Neuronal stem cell (in vitro differentiated cells): Measurements from ENCODE around the gene PPP1R8.

Source experiments
- DNase-seq: peaks from one replicate; pipeline ENCODE4 v3.0.0-alpha.2; 2013; ENCODE audit warnings: low spot score
- H2AFZ ChIP-seq: one replicate; pipeline ENCODE4 v1.6.1; 2013; ENCODE audit warnings: mild to moderate bottlenecking, low read length, inconsistent platforms
- H2AK5ac ChIP-seq: 2 replicates; pipeline ENCODE4 v1.6.1; 2013; ENCODE audit warnings: low read depth, mild to moderate bottlenecking, inconsistent platforms, low read length, moderate library complexity, mixed read lengths
- H2BK120ac ChIP-seq: 2 replicates; pipeline ENCODE4 v1.6.1; 2013; ENCODE audit warnings: low read depth, mild to moderate bottlenecking, inconsistent platforms, low read length, moderate library complexity, mixed read lengths
- H2BK12ac ChIP-seq: one replicate; pipeline ENCODE4 v1.6.1; 2013; ENCODE audit warnings: low read length, inconsistent platforms
- H2BK15ac ChIP-seq: 2 replicates; pipeline ENCODE4 v1.6.1; 2013; ENCODE audit warnings: mild to moderate bottlenecking, low read length, inconsistent platforms, mixed read lengths
- H2BK5ac ChIP-seq: one replicate; pipeline ENCODE4 v1.6.1; 2013; ENCODE audit warnings: inconsistent platforms, mild to moderate bottlenecking, low read length, moderate library complexity
- H3K14ac ChIP-seq: one replicate; pipeline ENCODE4 v1.6.1; 2013; ENCODE audit warnings: low read length, inconsistent platforms
- H3K18ac ChIP-seq: 2 replicates; pipeline ENCODE4 v1.6.1; 2013; ENCODE audit warnings: low read length, inconsistent platforms
- H3K23ac ChIP-seq: 2 replicates; pipeline ENCODE4 v1.6.1; 2013; ENCODE audit warnings: low read depth, mild to moderate bottlenecking, mixed read lengths, low read length, inconsistent platforms; ENCODE audit not compliant: poor library complexity
- H3K27ac ChIP-seq: replicated peaks from 3 replicates; pipeline ENCODE4 v1.5.1; 2013; ENCODE audit warnings: low read length, inconsistent platforms
- H3K27me3 ChIP-seq, 3 experiments: 2 replicates each; pipeline ENCODE4 v1.6.1; 2013; ENCODE audit warnings: low read length in 3 of 3, mild to moderate bottlenecking in 2 of 3, inconsistent platforms in 1 of 3, low read depth in 1 of 3, mixed read lengths in 1 of 3, moderate library complexity in 1 of 3; ENCODE audit not compliant: control insufficient read depth in 3 of 3, insufficient read depth in 3 of 3
- H3K36me3 ChIP-seq, 2 donors: replicated peaks in 1 of 2; 2 replicates each; pipeline ENCODE4 v1.6.1; 2013; ENCODE audit warnings: low read length in 2 of 2; ENCODE audit not compliant: control insufficient read depth in 2 of 2, insufficient read depth in 2 of 2
- H3K4ac ChIP-seq: 2 replicates; pipeline ENCODE4 v1.6.1; 2013; ENCODE audit warnings: inconsistent platforms, mild to moderate bottlenecking, low read length, moderate library complexity
- H3K4me1 ChIP-seq, 2 donors: 1 replicate in 1 of 2; 2 replicates in 1 of 2; pipeline ENCODE4 v1.6.1; 2013; ENCODE audit warnings: low read length in 2 of 2, low read depth in 1 of 2; ENCODE audit not compliant: control insufficient read depth in 2 of 2, insufficient read depth in 1 of 2
- H3K4me2 ChIP-seq: one replicate; pipeline ENCODE4 v1.6.1; 2013; ENCODE audit warnings: mild to moderate bottlenecking, low read length, inconsistent platforms; ENCODE audit not compliant: insufficient read depth, poor library complexity, severe bottlenecking
- H3K4me3 ChIP-seq, 2 donors: 2 replicates each; pipeline ENCODE4 v1.5.1; 2013; ENCODE audit warnings: low read length in 2 of 2, mild to moderate bottlenecking in 2 of 2, inconsistent platforms in 1 of 2, moderate library complexity in 1 of 2
- H3K79me1 ChIP-seq: one replicate; pipeline ENCODE4 v1.6.1; 2013; ENCODE audit warnings: low read depth, mild to moderate bottlenecking, inconsistent platforms, low read length, moderate library complexity
- H3K9ac ChIP-seq: one replicate; pipeline ENCODE4 v1.6.1; 2013; ENCODE audit warnings: mild to moderate bottlenecking, low read depth, low read length, inconsistent platforms; ENCODE audit not compliant: poor library complexity
- H3K9me3 ChIP-seq, 2 donors: replicated peaks in 1 of 2; 2 replicates each; pipeline versions ENCODE3 to v1.6.1; 2013; ENCODE audit warnings: low read length in 2 of 2, mild to moderate bottlenecking in 2 of 2, inconsistent platforms in 1 of 2, low read depth in 1 of 2, mixed read lengths in 1 of 2, moderate library complexity in 1 of 2; ENCODE audit not compliant: control insufficient read depth in 2 of 2, insufficient read depth in 1 of 2
- H4K8ac ChIP-seq: one replicate; pipeline ENCODE4 v1.6.1; 2013; ENCODE audit warnings: low read depth, mild to moderate bottlenecking, inconsistent platforms, low read length, moderate library complexity
- H4K91ac ChIP-seq: one replicate; pipeline ENCODE4 v1.6.1; 2013; ENCODE audit warnings: low read length, low read depth, mild to moderate bottlenecking, inconsistent platforms; ENCODE audit not compliant: poor library complexity
- WGBS, 2 donors: extraction: QIAGEN DNeasy Blood & Tissue Kit; methylation state at CpG; one replicate each; pipeline ENCODE4 v1.1.7; 2013; ENCODE audit warnings: missing lambda C conversion rate in 2 of 2, mixed read lengths in 1 of 2; ENCODE audit not compliant: insufficient read length in 2 of 2, insufficient replicate concordance in 1 of 2; ENCODE audit errors: extremely low coverage in 2 of 2; 5-methylcytosine and 5-hydroxymethylcytosine counted together

The PPP1R8 gene

DNA sequence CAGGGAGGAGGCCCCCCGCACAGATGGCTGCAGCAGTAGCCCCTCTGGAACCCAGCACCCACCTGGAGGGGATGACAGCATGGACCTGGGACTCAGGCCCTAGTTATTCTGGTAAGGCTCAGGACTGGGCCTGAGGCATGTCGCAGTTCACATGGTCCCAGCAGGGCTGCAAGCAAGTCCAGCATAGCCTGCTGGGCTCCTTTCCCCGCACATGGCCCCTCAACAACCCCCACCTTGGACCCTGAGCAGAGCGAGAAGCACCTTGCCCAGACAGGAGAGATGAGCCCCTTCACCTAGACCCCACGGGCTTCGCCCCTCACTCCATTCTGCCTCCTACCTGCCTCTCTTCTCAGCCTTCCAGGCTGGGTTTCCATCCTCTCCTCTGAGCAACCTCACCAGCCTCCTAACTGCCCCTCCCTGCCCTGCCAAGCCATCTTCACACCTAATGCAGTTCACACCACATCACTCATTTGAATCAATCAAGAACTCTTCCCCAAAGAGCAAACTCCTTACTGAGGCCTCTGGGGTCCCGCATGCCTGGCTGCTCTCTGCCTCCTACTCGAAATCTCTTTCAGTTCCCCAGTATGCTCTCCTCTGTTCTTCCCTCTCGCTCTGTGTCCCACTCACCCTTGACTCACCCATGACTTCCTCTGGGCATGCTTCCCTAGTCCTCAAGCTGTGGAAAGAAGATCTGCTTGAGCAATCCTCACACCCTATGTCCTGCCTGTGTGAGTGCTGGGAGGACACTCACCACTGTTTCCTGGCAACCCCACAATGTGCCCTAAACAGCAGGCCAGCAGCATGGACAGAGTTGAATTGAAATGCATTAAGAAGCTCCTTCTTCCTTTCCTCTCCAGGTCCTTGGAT, 32.3 kb downstream of the PPP1R8 start:
- H3K36me3 ChIP-seq = no peaks in the 10 kb centered on the region
- H4K8ac ChIP-seq = no peak overlapping the region
- H2BK15ac ChIP-seq = no peak overlapping the region
- no peaks in the 10 kb centered on the region for H3K79me1 ChIP-seq
- peak overlapping the region; percentile 83 for H2AFZ ChIP-seq
- H2BK120ac ChIP-seq = no peak overlapping the region
- WGBS, 2 donors = no CpG with 5 or more reads among the region's 9 CpGs
- H2AK5ac ChIP-seq = peak overlapping the region; percentile 3
- no peak overlapping the region for H2BK12ac ChIP-seq
- H3K9ac ChIP-seq = no peak overlapping the region
- no peak overlapping the region for H3K23ac ChIP-seq
- H3K27ac ChIP-seq = no peak overlapping the region
- peaks cover 6 to 14% of the 10 kb centered on the region in 2 donors for H3K4me1 ChIP-seq
- peak overlapping the region; percentile 70 for H3K18ac ChIP-seq
- DNase-seq = no peak
- H3K4me3 ChIP-seq = no peak overlapping the region
- no peaks in the 10 kb centered on the region for H3K27me3 ChIP-seq
- H3K4me2 ChIP-seq = no peak overlapping the region
- no peak overlapping the region for H4K91ac ChIP-seq
- H3K14ac ChIP-seq = peak overlapping the region; percentile 1
- H3K9me3 ChIP-seq = no peaks in the 10 kb centered on the region
- H2BK5ac ChIP-seq = no peak overlapping the region
- H3K4ac ChIP-seq = no peak overlapping the region

DNA sequence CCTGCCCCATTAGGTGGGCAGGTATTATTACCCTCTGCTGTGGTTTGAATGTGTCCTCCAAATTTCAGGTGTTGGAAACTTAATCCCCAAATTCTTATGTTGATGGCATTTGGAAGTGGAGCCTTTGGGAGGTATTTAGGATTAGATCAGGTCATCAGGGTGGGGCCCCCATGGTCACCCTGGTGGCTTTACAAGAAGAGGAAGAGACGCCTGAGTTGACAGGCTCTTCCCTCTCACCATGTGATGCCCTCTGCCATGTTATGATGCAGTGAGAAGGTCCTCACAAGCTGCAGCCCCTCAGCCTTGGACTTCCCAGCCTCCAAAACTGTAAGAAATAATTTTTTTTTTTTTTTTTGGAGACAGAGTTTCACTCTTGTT, 32.9 kb downstream of the PPP1R8 start:
- no peak overlapping the region for H2AK5ac ChIP-seq
- H3K4me3 ChIP-seq = no peak overlapping the region
- H2AFZ ChIP-seq = peak overlapping the region; percentile 83
- no peak overlapping the region for H3K23ac ChIP-seq
- H3K18ac ChIP-seq = no peak overlapping the region
- H4K91ac ChIP-seq = no peak overlapping the region
- no peak overlapping the region for H2BK120ac ChIP-seq
- H3K9me3 ChIP-seq = no peaks in the 10 kb centered on the region
- H3K27me3 ChIP-seq = no peaks in the 10 kb centered on the region
- H2BK12ac ChIP-seq = no peak overlapping the region
- no peaks in the 10 kb centered on the region for H3K36me3 ChIP-seq
- no peak for DNase-seq
- no peak overlapping the region for H3K14ac ChIP-seq
- no peak overlapping the region for H3K27ac ChIP-seq
- no peak overlapping the region for H2BK15ac ChIP-seq
- no peak overlapping the region for H2BK5ac ChIP-seq
- H3K79me1 ChIP-seq = no peaks in the 10 kb centered on the region
- no peak overlapping the region for H3K4ac ChIP-seq
- no peak overlapping the region for H4K8ac ChIP-seq
- no CpG with 5 or more reads among the region's 1 CpG for WGBS, 2 donors
- peaks cover 6 to 15% of the 10 kb centered on the region in 2 donors for H3K4me1 ChIP-seq
- no peak overlapping the region for H3K9ac ChIP-seq
- H3K4me2 ChIP-seq = no peak overlapping the region

DNA sequence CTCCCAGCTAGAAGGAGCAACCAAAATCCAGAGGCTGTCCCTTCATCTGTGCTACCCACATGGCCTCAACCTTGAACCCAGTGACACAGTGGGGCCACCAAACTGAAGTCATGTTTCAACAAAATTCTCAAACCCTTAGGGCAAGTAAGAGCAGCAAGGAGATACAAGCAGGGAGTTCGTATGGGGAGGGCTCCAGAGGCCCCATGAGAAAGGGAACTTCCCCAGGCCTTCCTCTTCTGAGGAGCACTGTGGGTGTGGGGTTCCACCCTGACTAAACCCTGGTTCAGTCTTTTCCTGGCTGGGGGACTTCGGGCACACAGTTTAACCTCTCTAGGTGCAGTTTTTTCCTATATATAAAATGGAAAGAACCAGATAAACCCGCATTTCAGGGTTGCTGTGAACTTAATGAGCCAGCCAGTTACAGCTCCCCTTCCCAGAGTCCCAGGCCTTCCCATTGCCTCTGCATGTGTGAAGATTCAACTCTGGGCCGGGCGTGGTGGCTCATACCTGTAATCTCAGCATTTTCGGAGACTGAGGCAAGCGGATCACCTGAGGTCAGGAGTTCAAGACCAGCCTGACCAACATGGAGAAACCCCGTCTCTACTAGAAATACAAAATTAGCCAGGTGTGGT, 33.8 kb downstream of the PPP1R8 start:
- Histone ChIP-seq H3K27me3 (no peaks in the 10 kb centered on the region), H2AK5ac (peak overlapping the region; percentile 18)

DNA sequence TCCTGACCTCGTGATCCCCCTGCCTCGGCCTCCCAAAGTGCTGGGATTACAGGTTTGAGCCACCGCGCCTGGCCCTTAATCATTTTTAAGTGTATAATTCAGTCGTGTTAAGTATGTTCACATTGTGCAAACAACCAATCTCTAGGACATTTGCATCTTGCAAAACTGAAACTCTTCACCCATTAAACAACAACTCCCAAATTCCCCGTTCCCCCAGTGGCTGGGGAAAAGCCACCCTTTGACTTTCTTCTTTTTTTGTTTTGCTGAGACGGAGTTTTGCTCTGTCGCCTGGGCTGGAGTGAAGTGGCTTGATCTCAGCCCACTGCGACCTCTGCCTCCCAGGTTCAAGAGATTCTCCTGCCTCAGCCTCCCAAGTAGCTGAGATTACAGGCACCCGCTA, 35.2 kb downstream of the PPP1R8 start:
- WGBS, 2 donors = no CpG with 5 or more reads among the region's 10 CpGs
- Histone ChIP-seq H3K14ac (no peak overlapping the region), H3K4me2 (no peak overlapping the region)

More for the DNA sequence above, 33.8 kb downstream of the PPP1R8 start:
- H2BK15ac ChIP-seq = no peak overlapping the region
- no peak overlapping the region for H2BK120ac ChIP-seq
- H2BK12ac ChIP-seq = no peak overlapping the region
- no peak overlapping the region for H3K4me3 ChIP-seq
- no CpG with 5 or more reads among the region's 8 CpGs for WGBS, 2 donors
- DNase-seq = no peak
- no peak overlapping the region for H4K91ac ChIP-seq
- H3K4me2 ChIP-seq = no peak overlapping the region
- H3K9me3 ChIP-seq = no peaks in the 10 kb centered on the region
- H3K36me3 ChIP-seq = no peaks in the 10 kb centered on the region
- H3K14ac ChIP-seq = no peak overlapping the region
- no peak overlapping the region for H2BK5ac ChIP-seq
- no peak overlapping the region for H3K9ac ChIP-seq
- no peaks in the 10 kb centered on the region for H3K79me1 ChIP-seq
- H3K18ac ChIP-seq = no peak overlapping the region
- H3K4ac ChIP-seq = no peak overlapping the region
- no peak overlapping the region for H3K23ac ChIP-seq
- H4K8ac ChIP-seq = no peak overlapping the region
- H3K27ac ChIP-seq = no peak overlapping the region
- H3K4me1 ChIP-seq = peaks cover 6 to 15% of the 10 kb centered on the region in 2 donors
- H2AFZ ChIP-seq = no peak overlapping the region

More for the DNA sequence above, 35.2 kb downstream of the PPP1R8 start:
- Histone ChIP-seq H3K36me3 (no peaks in the 10 kb centered on the region), H3K27ac (no peak overlapping the region), H3K9ac (no peak overlapping the region), H3K18ac (no peak overlapping the region), H3K4ac (no peak overlapping the region), H2BK120ac (no peak overlapping the region), H3K9me3 (no peaks in the 10 kb centered on the region), H4K91ac (no peak overlapping the region), H3K4me3 (no peak overlapping the region), H2BK5ac (no peak overlapping the region), H3K4me1 (peaks cover 6 to 15% of the 10 kb centered on the region in 2 donors), H4K8ac (no peak overlapping the region), H2AK5ac (no peak overlapping the region), H3K23ac (no peak overlapping the region), H2BK12ac (no peak overlapping the region), H2BK15ac (no peak overlapping the region), H3K79me1 (no peaks in the 10 kb centered on the region), H3K27me3 (no peaks in the 10 kb centered on the region), H2AFZ (no peak overlapping the region)
- no peak for DNase-seq
